CD14-positive monocyte (primary cell): ENCODE measurements around the gene HPCAL4. TPM values are rescaled to one million over a fixed set of nuclear protein-coding genes. Genes with fewer than 3 reads are reported as not detected.

Source experiments
- DNase-seq, 3 donors: peaks; one replicate each; pipeline ENCODE4 v3.0.0-alpha.2; 2011 to 2022
- H2AFZ ChIP-seq: 2 replicates; pipeline ENCODE4 v1.6.0; 2012; ENCODE audit warnings: mild to moderate bottlenecking, low read depth, low read length, inconsistent platforms; ENCODE audit not compliant: insufficient read depth, poor library complexity, severe bottlenecking
- H3K27ac ChIP-seq, 2 donors: 1 replicate in 1 of 2; 2 replicates in 1 of 2; pipeline ENCODE4 v1.5.1; 2012 to 2013; ENCODE audit warnings: low read length in 2 of 2, control low read depth in 1 of 2, inconsistent platforms in 1 of 2, low read depth in 1 of 2, mild to moderate bottlenecking in 1 of 2
- H3K27me3 ChIP-seq, 2 donors: one replicate each; pipeline versions ENCODE4 v1.6.0 to v1.6.1; 2011 to 2013; ENCODE audit warnings: low read length in 2 of 2; ENCODE audit not compliant: control insufficient read depth in 2 of 2, insufficient read depth in 2 of 2
- H3K36me3 ChIP-seq, 2 donors: replicated peaks in 1 of 2; 1 replicate in 1 of 2; 2 replicates in 1 of 2; pipeline versions ENCODE4 v1.5.1 to v1.6.1; 2012 to 2013; ENCODE audit warnings: low read length in 2 of 2, control low read depth in 1 of 2, inconsistent platforms in 1 of 2, mild to moderate bottlenecking in 1 of 2; ENCODE audit not compliant: insufficient read depth in 2 of 2, control insufficient read depth in 1 of 2
- H3K4me1 ChIP-seq, 2 donors: 1 replicate in 1 of 2; 2 replicates in 1 of 2; pipeline versions ENCODE4 v1.5.1 to v1.6.1; 2012 to 2013; ENCODE audit warnings: low read length in 2 of 2, control low read depth in 1 of 2, inconsistent platforms in 1 of 2, mild to moderate bottlenecking in 1 of 2, moderate library complexity in 1 of 2; ENCODE audit not compliant: insufficient read depth in 2 of 2, control insufficient read depth in 1 of 2
- H3K4me2 ChIP-seq: replicated peaks from 2 replicates; pipeline ENCODE3; 2012; ENCODE audit warnings: low read length, moderate library complexity, mild to moderate bottlenecking; ENCODE audit not compliant: poor library complexity, severe bottlenecking; ENCODE audit errors: extremely low read depth
- H3K4me3 ChIP-seq, 3 experiments: fragments of 200-600 bp in 1 of 3; sonication (generic) in 1 of 3; replicated peaks in 1 of 3; 1 replicate in 2 of 3; 2 replicates in 1 of 3; pipeline ENCODE4 v1.5.1; 2011 to 2013; ENCODE audit warnings: low read length in 3 of 3, mild to moderate bottlenecking in 3 of 3, control low read depth in 2 of 3, low read depth in 2 of 3, inconsistent platforms in 1 of 3, moderate library complexity in 1 of 3
- H3K79me2 ChIP-seq: 2 replicates; pipeline ENCODE4 v1.6.0; 2012; ENCODE audit warnings: mild to moderate bottlenecking, control low read depth, inconsistent platforms, low read length, moderate library complexity; ENCODE audit not compliant: insufficient read depth
- H3K9ac ChIP-seq: 2 replicates; pipeline ENCODE4 v1.6.0; 2017; ENCODE audit warnings: low read length, mild to moderate bottlenecking; ENCODE audit not compliant: insufficient read depth, poor library complexity, severe bottlenecking
- H3K9me3 ChIP-seq, 2 donors: replicated peaks in 1 of 2; 1 replicate in 1 of 2; 2 replicates in 1 of 2; pipeline versions ENCODE4 v1.5.1 to v1.6.1; 2012 to 2013; ENCODE audit warnings: low read length in 2 of 2, control low read depth in 1 of 2; ENCODE audit not compliant: control insufficient read depth in 1 of 2, insufficient read depth in 1 of 2
- H4K20me1 ChIP-seq: 2 replicates; pipeline ENCODE4 v1.6.0; 2012; ENCODE audit warnings: mild to moderate bottlenecking, low read length, control low read depth, moderate library complexity; ENCODE audit not compliant: insufficient read depth
- H3K27ac Mint-ChIP-seq, 7 donors: one replicate each; pipeline ENCODE4 v1.8.0; 2020; ENCODE audit warnings: mild to moderate bottlenecking in 7 of 7, mixed read lengths in 7 of 7, moderate library complexity in 6 of 7, inconsistent platforms in 2 of 7
- H3K27me3 Mint-ChIP-seq, 3 donors: one replicate each; pipeline ENCODE4 v1.8.0; 2021 to 2022; ENCODE audit warnings: low read depth in 3 of 3, mild to moderate bottlenecking in 3 of 3, mixed read lengths in 3 of 3, moderate library complexity in 3 of 3, inconsistent platforms in 1 of 3
- H3K36me3 Mint-ChIP-seq, 2 donors: one replicate each; pipeline ENCODE4 v1.8.0; 2020; ENCODE audit warnings: mixed read lengths in 2 of 2, inconsistent platforms in 1 of 2, mild to moderate bottlenecking in 1 of 2
- H3K4me1 Mint-ChIP-seq: one replicate; pipeline ENCODE4 v1.8.0; 2020; ENCODE audit warnings: mild to moderate bottlenecking, mixed read lengths
- H3K4me3 Mint-ChIP-seq, 2 donors: one replicate each; pipeline ENCODE4 v1.8.0; 2020; ENCODE audit warnings: mild to moderate bottlenecking in 2 of 2, mixed read lengths in 2 of 2, moderate library complexity in 1 of 2
- H3K9me3 Mint-ChIP-seq, 7 donors: one replicate each; pipeline ENCODE4 v1.8.0; 2020 to 2022; ENCODE audit warnings: mixed read lengths in 7 of 7, mild to moderate bottlenecking in 6 of 7, moderate library complexity in 6 of 7, inconsistent platforms in 2 of 7
- WGBS: methylation state at CpG from one replicate; pipeline ENCODE4 v1.1.5; 2013; ENCODE audit warnings: missing lambda C conversion rate; ENCODE audit not compliant: insufficient coverage; 5-methylcytosine and 5-hydroxymethylcytosine counted together
- intact Hi-C, 2 donors: fragments of 100-400 bp; cut with micrococcal nuclease; formaldehyde crosslinking; loops; one replicate each; pipeline versions ENCODE4 v1.15.0 to v1.15.1; 2023
- polyA plus RNA-seq, 3 donors: library from polyadenylated mRNA; depleted of rRNA in 1 of 3; unstranded in 2 of 3; stranded (reverse) in 1 of 3; fragments of 300-500 nt in 2 of 3; fragments of >200 nt in 1 of 3; fragmentation: Illumina TruSeq in 2 of 3; gene quantifications; 1 replicate in 2 of 3; 2 replicates in 1 of 3; pipeline ENCODE4 v1.2.3, GENCODE V29; 2012 to 2021
- TF ChIP-seq, protein P1 (sequence below): fragments of 200-600 bp; IDR thresholded peaks from one replicate; pipeline ENCODE4 v1.8.0; 2022; ENCODE audit warnings: antibody characterized with exemption, mild to moderate bottlenecking

HPCAL4 gene
- polyA plus RNA-seq, 3 donors, result 0.03 to 0.05 TPM; not detected in 1

DNA sequence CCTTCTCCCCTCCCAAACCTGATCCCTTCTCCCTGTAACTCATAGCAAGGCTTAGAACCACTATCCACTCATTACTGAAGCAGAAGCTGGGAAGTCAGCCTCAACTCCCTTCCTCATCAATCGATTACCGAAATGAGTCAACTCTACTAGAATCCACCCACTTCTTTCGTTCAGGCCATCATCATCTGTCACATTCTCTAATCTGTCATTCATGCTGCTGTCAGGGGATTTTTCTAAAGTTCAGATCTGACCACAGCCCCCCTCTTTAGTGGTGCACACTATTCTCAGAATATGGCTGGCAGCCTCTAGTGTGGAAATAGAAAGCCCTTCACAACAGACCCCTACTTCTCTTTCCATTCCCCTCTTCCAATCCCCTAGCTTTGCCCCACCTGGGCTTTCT is 24.5 kb downstream of the HPCAL4 start:
- no peak for DNase-seq
- H3K4me3 Mint-ChIP-seq, result no peak overlapping the region
- H3K4me2 ChIP-seq, result no peak overlapping the region

DNA sequence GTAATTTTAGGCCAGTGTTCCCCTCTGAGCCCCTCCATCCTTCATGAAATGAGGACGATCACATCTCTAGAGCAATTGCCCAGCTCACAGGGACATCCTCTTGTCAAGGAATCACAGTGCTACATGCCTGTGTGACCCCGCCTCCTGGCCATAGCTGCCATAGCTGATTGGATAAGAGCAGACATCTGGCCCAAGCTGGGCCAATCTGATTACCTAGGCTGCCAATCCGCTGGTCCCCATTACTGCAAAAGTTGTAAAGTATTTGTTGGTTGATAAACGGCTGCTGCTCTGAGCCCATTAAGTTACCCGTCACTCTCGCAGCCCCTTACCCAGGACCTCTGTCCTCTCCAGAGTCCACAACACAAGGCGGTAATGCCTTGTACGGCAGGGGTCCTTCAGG is 27.7 kb downstream of the HPCAL4 start:
- H3K79me2 ChIP-seq, result no peaks in the 10 kb centered on the region
- peaks cover 0 to 2% of the 10 kb centered on the region in 2 donors for H3K4me1 ChIP-seq
- 91% methylated on average over 1 of the region's 8 CpGs for WGBS
- DNase-seq, result no peak
- Mint-ChIP-seq H3K9me3 (no peaks in the 10 kb centered on the region), H3K4me1 (peaks cover 3% of the 10 kb centered on the region), H3K4me3 (no peak overlapping the region), H3K27ac (no peak overlapping the region), H3K27me3 (peaks cover 4 to 16% (median 10%) of the 10 kb centered on the region in 3 donors), H3K36me3 (no peaks in the 10 kb centered on the region)
- H3K27ac ChIP-seq, result no peak overlapping the region
- H3K9ac ChIP-seq, result no peak overlapping the region
- no peak overlapping the region for H2AFZ ChIP-seq
- H3K27me3 ChIP-seq, result no peaks in the 10 kb centered on the region
- intact Hi-C loops, result no loop called here
- H3K36me3 ChIP-seq, result no peaks in the 10 kb centered on the region
- H3K4me2 ChIP-seq, result no peak overlapping the region
- H4K20me1 ChIP-seq, result no peaks in the 10 kb centered on the region
- TF ChIP-seq, protein P1, sequence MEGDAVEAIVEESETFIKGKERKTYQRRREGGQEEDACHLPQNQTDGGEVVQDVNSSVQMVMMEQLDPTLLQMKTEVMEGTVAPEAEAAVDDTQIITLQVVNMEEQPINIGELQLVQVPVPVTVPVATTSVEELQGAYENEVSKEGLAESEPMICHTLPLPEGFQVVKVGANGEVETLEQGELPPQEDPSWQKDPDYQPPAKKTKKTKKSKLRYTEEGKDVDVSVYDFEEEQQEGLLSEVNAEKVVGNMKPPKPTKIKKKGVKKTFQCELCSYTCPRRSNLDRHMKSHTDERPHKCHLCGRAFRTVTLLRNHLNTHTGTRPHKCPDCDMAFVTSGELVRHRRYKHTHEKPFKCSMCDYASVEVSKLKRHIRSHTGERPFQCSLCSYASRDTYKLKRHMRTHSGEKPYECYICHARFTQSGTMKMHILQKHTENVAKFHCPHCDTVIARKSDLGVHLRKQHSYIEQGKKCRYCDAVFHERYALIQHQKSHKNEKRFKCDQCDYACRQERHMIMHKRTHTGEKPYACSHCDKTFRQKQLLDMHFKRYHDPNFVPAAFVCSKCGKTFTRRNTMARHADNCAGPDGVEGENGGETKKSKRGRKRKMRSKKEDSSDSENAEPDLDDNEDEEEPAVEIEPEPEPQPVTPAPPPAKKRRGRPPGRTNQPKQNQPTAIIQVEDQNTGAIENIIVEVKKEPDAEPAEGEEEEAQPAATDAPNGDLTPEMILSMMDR, result no peak
- no peak overlapping the region for H3K4me3 ChIP-seq
- H3K9me3 ChIP-seq, result no peaks in the 10 kb centered on the region

More for the DNA sequence above, 24.5 kb downstream of the HPCAL4 start:
- Histone ChIP-seq H4K20me1 (no peaks in the 10 kb centered on the region), H3K36me3 (no peaks in the 10 kb centered on the region), H2AFZ (no peak overlapping the region), H3K9ac (no peak overlapping the region), H3K79me2 (no peaks in the 10 kb centered on the region), H3K4me3 (no peak overlapping the region), H3K4me1 (peaks cover 7 to 8% of the 10 kb centered on the region in 2 donors), H3K27me3 (peaks cover 17 to 28% of the 10 kb centered on the region in 2 donors), H3K9me3 (peaks cover 0 to 10% of the 10 kb centered on the region in 2 donors), H3K27ac (no peak overlapping the region)
- TF ChIP-seq, protein P1, result no peak
- Mint-ChIP-seq H3K27me3 (peaks cover 25 to 39% (median 27%) of the 10 kb centered on the region in 3 donors), H3K9me3 (peaks cover 0 to 7% (median 0%) of the 10 kb centered on the region in 7 donors), H3K27ac (no peak overlapping the region), H3K36me3 (peaks cover 0 to 6% of the 10 kb centered on the region in 2 donors), H3K4me1 (peaks cover 6% of the 10 kb centered on the region)
- intact Hi-C loops, result no loop called here
- WGBS, result 96% methylated on average over 3 of the region's 3 CpGs
